K562 (cell line): ENCODE measurements around the gene BRME1. TPM values are rescaled to one million over a fixed set of nuclear protein-coding genes. Genes with fewer than 3 reads are reported as not detected.
A peak's percentile ranks its signal among the peaks of the same experiment; 100 is the strongest.

Experiments used
- ARID1B ChIP-seq: fragments of 450-650 bp; IDR thresholded peaks from 2 replicates; pipeline ENCODE4 v1.6.1; 2016; ENCODE audit warnings: antibody characterized with exemption, mild to moderate bottlenecking, inconsistent platforms
- E2F4 ChIP-seq: sonication (generic); formaldehyde crosslinking; IDR thresholded peaks from 2 replicates; pipeline ENCODE4 v1.8.0; 2022; ENCODE audit warnings: mild to moderate bottlenecking, low read depth, missing genetic modification reagents
- ETV1 ChIP-seq: fragments of 450-650 bp; conservative IDR thresholded peaks from 2 replicates; pipeline ENCODE4 v1.6.1; 2016; ENCODE audit warnings: missing genetic modification characterization, control low read depth, low read depth, missing compliant biosample characterization
- HINFP ChIP-seq: fragments of 450-650 bp; conservative IDR thresholded peaks from 2 replicates; pipeline ENCODE4 v1.6.1; 2016; ENCODE audit warnings: missing genetic modification characterization, low read depth, mild to moderate bottlenecking, control low read depth, missing compliant biosample characterization
- KAT7 ChIP-seq: sonication (generic); formaldehyde crosslinking; IDR thresholded peaks from 2 replicates; pipeline ENCODE4 v1.8.0; 2022; ENCODE audit warnings: missing genetic modification reagents, mild to moderate bottlenecking, borderline replicate concordance
- MLLT1 ChIP-seq, 2 experiments: fragments of 450-650 bp; IDR thresholded peaks; 2 replicates each; pipeline ENCODE4 v1.6.1; 2016
- RBM15 ChIP-seq: fragments of 200-400 bp; formaldehyde crosslinking; IDR thresholded peaks from 2 replicates; pipeline ENCODE4 v1.6.1; 2018; ENCODE audit warnings: mild to moderate bottlenecking, low read length, moderate library complexity; ENCODE audit not compliant: insufficient read depth
- RREB1 ChIP-seq: fragments of 250-450 bp; sonication (Bioruptor Pico); IDR thresholded peaks from 2 replicates; pipeline ENCODE4 v1.4.0; 2020
- SMAD3 ChIP-seq: fragments of 450-650 bp; formaldehyde crosslinking; conservative IDR thresholded peaks from 2 replicates; pipeline ENCODE4 v1.4.0; 2020; ENCODE audit warnings: mild to moderate bottlenecking
- XRCC4 ChIP-seq: IDR thresholded peaks from one replicate; pipeline ENCODE4 v1.6.1; 2011; ENCODE audit not compliant: insufficient read depth, insufficient read length; ENCODE audit errors: extremely low read depth
- YBX1 ChIP-seq: fragments of 450-650 bp; IDR thresholded peaks from 2 replicates; pipeline ENCODE4 v1.7.1; 2016; ENCODE audit warnings: mild to moderate bottlenecking
- ZKSCAN8 ChIP-seq: fragments of 200-800 bp; sonication (Bioruptor generic); IDR thresholded peaks from 2 replicates; pipeline ENCODE4 v1.6.1; 2016; ENCODE audit warnings: missing genetic modification characterization, missing compliant biosample characterization
- ZNF277 ChIP-seq: fragments of 250-450 bp; sonication (Bioruptor Pico); IDR thresholded peaks from 2 replicates; pipeline ENCODE4 v1.8.0; 2022; ENCODE audit warnings: inconsistent platforms, mild to moderate bottlenecking, moderate library complexity, borderline replicate concordance
- ZNF77 ChIP-seq: fragments of 250-450 bp; sonication (Bioruptor Pico); IDR thresholded peaks from 2 replicates; pipeline ENCODE4 v1.5.0; 2020
- polyA plus RNA-seq, 8 experiments: library from polyadenylated mRNA; depleted of rRNA in 4 of 8; stranded (reverse) in 5 of 8; unstranded in 3 of 8; fragments of >200 nt; fragmentation: Nextera tagmentation in 2 of 8; fragmentation: Illumina TruSeq in 1 of 8; extraction: Ambion mirVana in 2 of 8; extraction: Trizol in 1 of 8; gene quantifications; 2 replicates each; pipeline versions ENCODE4 v1.2.1 to v1.2.3, GENCODE V29; 2011 to 2014; ENCODE audit warnings: inconsistent platforms in 1 of 8, missing spikeins in 1 of 8
- total RNA-seq, 7 experiments: library from RNA; depleted of rRNA in 6 of 7; stranded (reverse); fragments of >200 nt in 6 of 7; fragmentation: Illumina TruSeq in 2 of 7; extraction: Trizol in 2 of 7; gene quantifications; 2 replicates each; pipeline versions ENCODE4 v1.2.1 to v1.2.3, GENCODE V29; 2011 to 2021; ENCODE audit warnings: low replicate concordance in 1 of 7

BRME1 gene
- total and polyA plus RNA-seq, 9 of the 15 experiments (the other 6 are each of a cell fraction or from before 2014, with no cell fraction given) = 0.75 to 6.1 (median 3.6) TPM

- TF ChIP-seq XRCC4 = no peak
- no peak for TF ChIP-seq ZNF277
- TF ChIP-seq HINFP (tag) = no peak
- TF ChIP-seq MLLT1 (IDR thresholded peaks at IDR 0.05) = peak in 1 of 2 experiments; percentile 87; a peak in 2 of 4 replicates
- peak; percentile 78 for TF ChIP-seq KAT7 (CRISPR knock-in tag)
- no peak for TF ChIP-seq ZNF77 (CRISPR knock-in tag)
- TF ChIP-seq YBX1 = no peak
- TF ChIP-seq E2F4 (CRISPR knock-in tag) = no peak
- TF ChIP-seq ETV1 (tag) = peak; percentile 80; the same call in 1 of the 2 replicates
- TF ChIP-seq RBM15 = no peak
- TF ChIP-seq ARID1B = peak; percentile 85
- no peak for TF ChIP-seq ZKSCAN8 (CRISPR knock-in tag)
- no peak for TF ChIP-seq SMAD3
- TF ChIP-seq RREB1 (CRISPR knock-in tag) = no peak
Observed at GRCh38 chr19:13846557-13847406, 59.1 kb downstream of the BRME1 start (continued).
